Activated CD4-positive, alpha-beta T cell treated with anti-CD3 and anti-CD28 coated beads, Interleukin-2, amount 50 U/mL, for 16 hours (primary cell): ENCODE results near the gene FLAD1.
"Not testable (repeated sequence)": the region's sequence is repeated elsewhere in the genome, so short reads cannot be mapped to it uniquely, and the experiment has no call there.

Source experiments
- DNase-seq: peaks from one replicate; pipeline ENCODE4 v3.0.0-alpha.2; 2020

Gene FLAD1

GRCh38 chr1:154992721-154993571 lies 9.8 kb downstream of the FLAD1 start:
- no peak for DNase-seq

DNA sequence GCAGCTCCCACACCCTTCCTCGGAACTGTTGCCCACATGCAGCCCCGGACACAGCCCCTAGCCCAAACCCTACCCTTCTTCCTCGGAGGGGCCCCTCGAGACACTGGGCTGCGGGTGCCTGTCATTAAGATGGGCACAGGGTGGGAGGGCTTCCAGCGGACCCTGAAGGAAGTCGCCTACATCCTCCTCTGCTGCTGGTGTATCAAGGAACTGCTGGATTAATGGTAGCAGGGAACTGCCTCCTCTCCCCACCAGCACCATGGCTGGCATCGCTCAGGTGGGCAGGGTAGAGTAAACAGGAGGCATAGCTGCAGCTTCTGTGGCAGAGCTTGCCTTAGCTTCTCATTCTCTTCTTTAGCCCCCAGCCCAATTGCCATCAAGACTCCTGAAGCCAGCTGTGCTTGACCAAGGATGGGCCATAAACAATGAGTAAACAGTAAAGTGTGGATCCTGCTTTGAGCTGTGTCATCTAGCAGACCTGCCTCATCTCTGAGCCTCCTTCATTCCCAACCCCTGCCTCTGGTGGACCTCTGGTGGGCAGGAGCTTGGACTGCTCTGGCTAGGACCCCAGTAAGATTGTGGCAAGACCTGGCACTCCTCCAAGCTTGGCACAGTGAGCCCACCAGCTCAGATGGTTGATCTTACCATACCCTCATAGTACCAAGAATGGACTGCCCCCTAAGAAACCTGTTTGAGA lies 10.6 kb downstream of the FLAD1 start, which contains the start of gene LENEP:
Gene LENEP (plus strand): TSS at position 15 of the 697 bp plus-strand sequence. CDS start 22 bp downstream, at position 37.
- DNase-seq, result no peak

GRCh38 chr1:154994269-154994587 lies 11.1 kb downstream of the FLAD1 start:
- no peak for DNase-seq

- no peak for DNase-seq
These were observed 11.4 kb downstream of the FLAD1 start for GRCh38 chr1:154994591-154994990.

DNA sequence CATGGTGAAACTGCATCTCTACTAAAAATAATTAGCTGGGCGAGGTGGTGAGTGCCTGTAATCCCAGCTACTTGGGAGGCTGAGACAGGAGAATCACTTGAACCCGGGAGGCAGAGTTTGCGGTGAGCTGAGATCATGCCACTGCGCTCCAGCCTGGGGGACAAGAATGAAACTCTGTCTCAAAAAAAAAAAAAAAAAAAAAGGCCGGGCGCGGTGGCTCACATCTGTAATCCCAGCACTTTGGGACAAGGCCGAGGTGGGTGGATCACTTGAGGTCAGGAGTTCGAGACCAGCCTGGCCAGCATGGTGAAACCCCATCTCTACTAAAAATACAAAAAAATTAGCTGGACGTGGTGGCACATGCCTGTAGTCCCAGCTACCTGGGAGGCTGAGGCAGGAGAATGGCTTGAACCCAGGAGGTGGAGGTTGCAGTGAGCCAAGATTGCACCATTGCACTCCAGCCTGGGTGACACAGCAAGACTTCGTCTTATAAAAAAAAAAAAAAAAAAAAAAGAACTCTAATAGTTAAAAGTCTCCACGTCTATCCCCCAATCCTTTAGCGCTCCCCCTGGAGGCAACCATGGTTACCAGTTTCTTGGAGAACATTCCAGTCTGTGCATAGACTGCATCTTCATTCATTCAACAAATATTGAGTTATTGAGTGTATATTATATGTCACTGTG lies 12.3 kb downstream of the FLAD1 start:
- DNase-seq, result not testable (repeated sequence)

DNA sequence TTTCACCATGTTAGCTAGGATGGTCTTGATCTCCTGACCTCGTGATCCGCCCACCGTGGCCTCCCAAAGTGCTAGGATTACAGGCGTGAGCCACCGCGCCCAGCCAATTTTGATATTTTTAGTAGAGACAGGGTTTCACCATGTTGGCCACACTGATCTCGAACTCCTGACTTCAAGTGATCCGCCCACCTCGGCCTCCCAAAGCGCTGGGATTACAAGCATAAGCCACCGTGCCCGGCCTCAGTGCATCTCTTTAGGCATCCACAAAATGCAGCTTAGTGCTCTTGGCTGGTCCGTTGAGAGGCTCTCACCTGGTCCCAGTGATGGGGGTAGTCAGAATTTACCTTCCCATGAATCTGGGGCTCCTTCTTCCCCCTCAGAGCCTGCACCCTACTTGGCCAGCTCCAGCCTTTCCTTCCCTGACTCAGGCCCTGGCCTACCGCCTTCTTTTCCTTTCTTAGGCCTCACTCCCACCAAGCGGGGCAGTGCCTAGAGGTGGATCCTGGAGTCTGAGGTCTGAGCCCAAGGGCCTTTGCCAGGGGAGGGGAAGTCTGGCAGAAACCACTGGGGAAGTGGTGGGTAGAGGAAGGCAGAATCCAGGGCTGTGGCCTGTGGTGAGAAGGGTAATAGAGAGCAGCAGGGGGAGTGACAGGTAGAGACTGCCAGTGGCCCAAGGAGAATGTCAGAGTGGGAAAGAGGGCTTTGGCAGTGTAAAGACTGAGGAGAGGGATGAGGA lies 14.0 kb downstream of the FLAD1 start:
- DNase-seq, result no peak

- no peak for DNase-seq
These were observed 15.1 kb downstream of the FLAD1 start for GRCh38 chr1:154998201-154998780.

DNA sequence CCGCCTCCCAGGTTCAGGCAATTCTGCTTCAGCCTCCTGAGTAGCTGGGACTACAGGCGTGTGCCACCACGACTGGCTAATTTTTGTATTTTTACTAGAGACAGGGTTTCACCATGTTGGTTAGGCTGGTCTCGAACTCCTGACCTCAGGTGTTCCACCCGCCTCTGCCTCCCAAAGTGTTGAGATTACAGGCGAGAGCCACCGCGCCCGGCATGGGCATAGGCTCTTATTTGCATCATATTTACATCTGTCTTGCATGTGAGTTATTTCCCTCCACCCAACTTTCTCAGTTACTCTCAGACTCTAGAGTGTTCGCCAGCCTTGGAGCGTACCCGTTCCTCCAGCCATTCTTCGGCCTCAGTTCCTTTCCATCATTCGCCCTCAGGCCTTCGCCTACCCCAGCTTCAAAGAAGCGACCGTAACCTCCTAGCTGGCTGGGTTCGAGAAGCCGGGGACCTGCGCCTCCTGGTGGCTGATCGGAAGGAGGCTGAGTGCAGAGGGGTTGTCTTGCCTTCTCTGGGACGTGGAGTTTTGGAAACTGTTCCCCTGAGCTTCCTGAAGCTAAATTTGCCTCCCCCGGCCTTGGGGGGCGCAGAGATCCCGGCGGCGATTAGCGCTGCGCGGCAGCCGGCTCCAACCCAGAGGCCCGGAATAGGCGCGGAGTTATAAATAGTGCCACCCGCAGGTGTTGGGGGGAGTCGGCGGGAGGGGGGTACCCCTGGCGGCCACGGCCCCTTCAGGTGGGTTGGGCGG lies 15.8 kb downstream of the FLAD1 start:
- DNase-seq, result peak; percentile 88

GRCh38 chr1:154999571-155000410 lies 16.6 kb downstream of the FLAD1 start:
- DNase-seq, result peak; percentile 62

GRCh38 chr1:155000411-155000725 lies 17.2 kb downstream of the FLAD1 start:
- no peak for DNase-seq

DNA sequence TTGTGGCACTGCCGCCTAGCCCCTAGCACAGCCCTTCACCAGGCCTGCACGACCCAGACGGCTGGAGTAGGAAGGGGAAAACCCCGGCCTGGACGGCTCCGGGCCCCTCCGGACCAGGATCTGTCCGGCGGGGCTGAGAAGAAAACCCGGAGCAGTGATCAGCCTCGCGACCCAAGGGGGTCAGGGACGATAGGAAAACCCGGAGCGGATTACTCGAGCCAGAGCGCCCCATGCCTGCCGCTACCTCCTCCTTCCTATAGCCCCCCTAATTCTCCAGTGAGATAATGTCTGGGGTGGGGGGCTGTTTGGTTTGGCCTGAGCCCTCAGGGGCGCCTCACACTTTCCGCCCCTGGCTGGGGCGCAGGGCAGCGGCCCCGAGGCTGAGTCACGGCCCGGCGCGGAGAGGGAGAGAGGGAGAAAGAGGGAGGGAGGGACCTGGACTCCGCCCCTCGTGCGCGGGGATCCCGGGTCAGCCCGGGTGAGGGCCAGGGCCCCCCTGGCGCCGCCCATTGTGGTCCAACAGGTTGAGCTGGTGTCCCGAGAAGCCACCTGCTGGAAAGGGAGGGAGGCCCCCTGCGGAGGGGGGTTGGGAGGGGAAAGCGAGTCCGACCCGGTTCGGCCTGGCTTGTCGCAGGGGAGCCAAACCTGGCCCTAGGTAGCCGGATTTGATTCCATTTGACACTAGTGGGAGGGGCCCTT lies 17.7 kb downstream of the FLAD1 start:
- DNase-seq, result peak; percentile 88

- no peak for DNase-seq
These were observed 18.2 kb downstream of the FLAD1 start for GRCh38 chr1:155001425-155001674.

DNA sequence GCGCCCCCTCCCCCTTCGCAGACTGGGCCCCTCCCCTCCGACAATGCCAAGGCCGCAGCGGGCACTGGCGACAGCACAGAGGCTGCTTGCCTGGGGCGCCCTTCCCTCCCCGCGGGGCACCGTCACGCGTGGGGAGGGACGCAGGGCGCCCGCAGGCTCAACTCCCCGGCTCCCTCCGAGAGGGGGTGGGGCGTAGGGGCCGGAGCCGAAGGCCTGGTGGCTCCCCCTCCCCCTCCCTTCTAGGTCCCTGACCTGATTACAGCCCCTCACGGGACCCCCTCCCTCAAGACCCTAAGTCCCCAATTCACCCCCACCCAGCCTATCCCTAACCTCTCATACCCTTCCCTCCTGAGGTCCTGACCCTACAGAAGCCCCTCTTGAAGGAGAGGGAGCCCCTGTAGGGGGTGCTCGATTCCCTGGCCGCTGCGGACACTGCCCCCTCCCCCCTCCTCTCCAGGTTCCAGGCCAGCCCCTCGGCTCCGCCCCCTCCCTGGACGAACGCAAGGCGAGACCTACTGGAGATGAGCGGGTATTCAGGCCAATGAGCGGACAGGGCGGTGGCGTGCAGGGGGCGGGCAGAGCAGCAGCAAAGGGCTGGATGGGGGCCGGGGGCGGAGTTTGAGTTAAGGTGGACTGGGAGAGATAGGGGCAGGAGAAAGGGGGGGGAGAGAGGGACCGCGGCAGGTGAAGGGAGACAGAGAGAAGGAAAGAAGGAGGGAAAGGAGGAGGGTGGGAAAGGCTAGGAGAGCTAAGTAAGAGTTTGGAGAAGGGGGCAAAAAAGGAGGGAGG lies 18.7 kb downstream of the FLAD1 start:
- DNase-seq, result peak; percentile 99

DNA sequence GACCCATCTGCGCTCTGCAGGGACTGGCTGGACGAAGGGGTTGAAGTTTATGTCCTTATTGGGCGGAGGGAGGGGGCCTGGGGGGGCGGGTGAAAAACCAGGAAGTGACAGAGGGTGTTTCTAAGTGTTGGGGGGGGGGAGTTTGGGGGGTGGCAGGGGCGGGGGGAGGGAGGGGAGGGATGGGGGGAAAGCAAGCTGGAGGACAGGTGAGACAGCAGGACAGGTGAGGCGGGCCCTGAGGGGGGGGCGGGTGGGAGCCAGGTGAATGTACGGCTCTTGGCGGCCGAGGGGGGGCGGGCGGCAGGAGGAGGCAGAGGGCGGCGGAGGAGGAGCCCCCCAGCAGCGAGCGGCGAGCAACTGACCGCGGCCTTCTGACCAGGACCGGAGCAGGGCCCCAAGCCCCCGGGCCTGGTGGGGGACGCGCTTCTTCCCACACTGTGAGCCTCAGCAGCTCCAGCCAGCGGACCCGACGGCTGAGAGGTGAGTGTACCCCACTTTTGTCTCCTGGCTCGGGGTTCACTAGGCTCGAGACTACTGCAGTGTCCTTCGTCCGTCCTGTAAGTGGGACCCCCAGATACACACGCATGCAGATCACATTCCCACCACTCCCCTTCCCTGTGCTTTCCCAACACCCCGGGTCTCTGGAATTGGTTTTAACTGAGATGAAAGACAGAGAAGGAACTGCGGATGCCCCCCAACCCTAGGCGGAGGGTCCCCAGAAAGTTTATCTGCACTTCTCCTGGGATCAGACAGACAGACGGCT lies 19.5 kb downstream of the FLAD1 start, which contains the start of gene ZBTB7B:
Gene ZBTB7B (plus strand): TSS at position 339 of the 763 bp plus-strand sequence. CDS start 11,859 bp downstream, outside the sequence.
- no peak for DNase-seq

- no peak for DNase-seq
These were observed 20.2 kb downstream of the FLAD1 start for GRCh38 chr1:155003227-155003765.

DNA sequence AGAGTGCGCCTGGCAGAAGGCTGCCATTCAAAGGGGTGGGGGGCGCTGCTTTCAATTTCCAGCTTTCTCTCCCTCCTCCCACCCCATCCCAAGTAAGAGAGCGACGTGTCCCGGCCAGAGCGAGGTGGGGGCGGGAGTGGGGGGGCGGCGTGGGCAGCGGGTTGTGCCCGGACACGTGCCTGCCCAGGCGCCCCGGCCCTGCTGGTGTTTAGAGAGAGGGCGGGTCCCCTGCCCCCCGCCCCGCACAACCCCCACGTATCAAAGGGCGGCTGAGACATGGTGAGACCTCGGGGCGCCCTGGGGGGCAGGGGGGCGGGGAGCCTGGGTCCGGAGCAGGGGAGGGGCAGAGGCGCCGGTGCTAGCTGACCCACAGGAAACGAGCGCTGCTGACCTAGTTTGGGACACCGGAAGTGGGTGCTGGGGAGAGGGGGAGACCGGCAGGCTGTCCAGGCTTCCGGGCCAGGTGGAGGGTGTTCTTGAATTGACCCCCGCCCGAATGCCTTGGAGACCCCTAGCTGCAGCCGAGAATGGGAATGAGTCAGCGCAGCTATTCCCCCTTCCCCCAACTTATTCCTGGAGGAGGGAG lies 20.7 kb downstream of the FLAD1 start:
- no peak for DNase-seq

GRCh38 chr1:155004352-155005075 lies 21.4 kb downstream of the FLAD1 start:
- no peak for DNase-seq
